GM18867 (cell line): Measurements from ENCODE around the gene SEH1L.
A peak's percentile ranks its signal among the peaks of the same experiment; 100 is the strongest.
"Not testable (repeated sequence)": the region's sequence is repeated elsewhere in the genome, so short reads cannot be mapped to it uniquely, and the experiment has no call there.

Source experiments
- ATAC-seq: cut with Tn5 transposase; IDR thresholded peaks from one replicate; pipeline ENCODE4 v1.9.1; 2021; ENCODE audit warnings: mild to moderate bottlenecking, moderate library complexity; ENCODE audit not compliant: unreplicated experiment

The SEH1L gene, protein sequence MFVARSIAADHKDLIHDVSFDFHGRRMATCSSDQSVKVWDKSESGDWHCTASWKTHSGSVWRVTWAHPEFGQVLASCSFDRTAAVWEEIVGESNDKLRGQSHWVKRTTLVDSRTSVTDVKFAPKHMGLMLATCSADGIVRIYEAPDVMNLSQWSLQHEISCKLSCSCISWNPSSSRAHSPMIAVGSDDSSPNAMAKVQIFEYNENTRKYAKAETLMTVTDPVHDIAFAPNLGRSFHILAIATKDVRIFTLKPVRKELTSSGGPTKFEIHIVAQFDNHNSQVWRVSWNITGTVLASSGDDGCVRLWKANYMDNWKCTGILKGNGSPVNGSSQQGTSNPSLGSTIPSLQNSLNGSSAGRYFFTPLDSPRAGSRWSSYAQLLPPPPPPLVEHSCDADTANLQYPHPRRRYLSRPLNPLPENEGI

DNA sequence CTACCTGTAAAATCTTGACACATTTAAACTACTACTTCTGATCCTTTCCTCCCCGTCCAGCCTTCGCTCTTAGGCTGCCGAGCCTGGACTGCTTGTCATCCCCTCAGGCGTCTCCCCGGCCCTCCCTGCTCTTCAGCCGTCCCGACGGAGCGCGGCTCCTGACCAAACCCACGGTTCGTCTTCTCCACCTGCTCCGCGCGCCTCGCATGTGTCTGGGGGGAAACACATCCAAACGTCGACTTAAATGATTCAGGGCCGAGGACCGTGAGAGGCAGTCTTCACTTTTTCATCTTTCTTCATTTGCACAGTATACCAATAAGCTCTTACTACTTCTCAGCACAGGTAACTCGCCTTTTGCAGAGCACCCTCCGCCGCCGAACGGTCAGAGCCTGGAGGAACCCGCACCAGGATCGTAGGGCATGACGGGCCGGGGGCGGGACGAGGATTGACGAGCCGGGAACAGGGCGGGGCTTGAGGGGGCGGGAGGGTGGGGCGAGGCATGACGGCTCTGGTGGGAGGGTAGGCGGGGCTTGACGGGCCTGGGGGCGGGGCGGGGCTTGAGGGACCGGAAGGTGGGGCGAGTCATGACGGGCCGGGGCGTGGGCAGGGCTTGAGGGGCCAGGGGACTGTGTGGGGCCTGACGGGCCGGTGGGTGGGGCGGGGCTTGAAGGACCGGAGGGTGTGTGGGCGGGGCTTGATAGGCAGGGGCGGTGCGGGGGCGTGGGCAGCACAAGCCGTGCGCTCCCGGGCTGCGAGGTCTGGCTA, at the start of gene SEH1L:
SEH1L (plus strand) TSS at position 727 of the 765 bp plus-strand sequence. CDS start 111 bp downstream, outside the sequence.
- peak; percentile 74 for ATAC-seq

GRCh38 chr18:12901208-12901607, 46.6 kb upstream of the SEH1L start:
- not testable (repeated sequence) for ATAC-seq

DNA sequence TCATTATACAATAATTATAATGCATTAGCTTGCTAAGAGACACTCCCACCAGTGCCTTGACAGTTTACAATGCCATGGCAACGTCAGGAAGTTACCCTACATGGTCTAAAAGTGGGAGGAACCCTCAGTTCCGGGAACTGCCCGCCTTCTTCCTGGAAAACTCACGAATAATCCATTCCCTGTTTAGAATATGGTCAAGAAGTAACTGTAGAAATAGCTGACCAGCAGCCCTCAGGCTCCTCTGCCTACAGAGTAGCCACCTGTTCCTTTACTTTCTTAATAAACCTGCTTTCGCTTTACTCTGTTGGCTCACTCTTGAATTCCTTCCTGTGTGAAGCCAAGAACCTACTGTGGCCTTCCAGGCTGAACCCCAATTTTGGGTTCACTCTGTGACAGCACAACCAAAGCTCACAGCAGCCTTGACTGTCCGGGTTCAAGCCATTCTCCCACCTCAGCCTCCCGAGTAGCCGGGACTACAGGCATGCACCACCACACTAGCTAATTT, 43.7 kb upstream of the SEH1L start:
- ATAC-seq, result no peak

DNA sequence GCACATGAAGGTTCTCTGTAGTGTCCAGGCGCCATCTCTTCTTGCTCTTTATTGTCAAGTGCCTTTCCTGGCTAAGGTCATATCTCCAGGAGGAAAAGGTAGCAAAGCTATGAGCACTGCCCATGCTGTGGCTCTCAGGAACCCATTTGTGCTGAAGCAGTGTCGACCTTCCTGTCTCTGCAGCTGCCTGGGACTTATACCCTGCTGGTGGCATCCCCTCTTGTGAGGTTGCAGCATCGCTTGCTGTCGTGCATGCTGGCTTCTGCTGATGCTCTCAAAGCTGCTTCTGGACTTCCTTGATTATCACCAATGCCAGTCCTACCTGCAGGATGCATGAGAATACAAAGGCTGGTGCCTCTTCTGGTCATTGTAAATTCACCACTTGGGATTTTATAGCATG, 41.7 kb upstream of the SEH1L start:
- ATAC-seq, result no peak

GRCh38 chr18:12906773-12907172, 41.0 kb upstream of the SEH1L start:
- ATAC-seq, result no peak

- ATAC-seq, result no peak
Observed at GRCh38 chr18:12907258-12907925, 40.4 kb upstream of the SEH1L start.

GRCh38 chr18:12908706-12909105, 39.1 kb upstream of the SEH1L start:
- ATAC-seq, result no peak

GRCh38 chr18:12911025-12911928, 36.5 kb upstream of the SEH1L start:
- ATAC-seq, result no peak

GRCh38 chr18:12911929-12912703, 35.7 kb upstream of the SEH1L start:
- ATAC-seq, result no peak

- ATAC-seq, result peak; percentile 88
Observed at GRCh38 chr18:12921178-12921577, 26.6 kb upstream of the SEH1L start.

GRCh38 chr18:12922266-12922665, 25.5 kb upstream of the SEH1L start:
- no peak for ATAC-seq

DNA sequence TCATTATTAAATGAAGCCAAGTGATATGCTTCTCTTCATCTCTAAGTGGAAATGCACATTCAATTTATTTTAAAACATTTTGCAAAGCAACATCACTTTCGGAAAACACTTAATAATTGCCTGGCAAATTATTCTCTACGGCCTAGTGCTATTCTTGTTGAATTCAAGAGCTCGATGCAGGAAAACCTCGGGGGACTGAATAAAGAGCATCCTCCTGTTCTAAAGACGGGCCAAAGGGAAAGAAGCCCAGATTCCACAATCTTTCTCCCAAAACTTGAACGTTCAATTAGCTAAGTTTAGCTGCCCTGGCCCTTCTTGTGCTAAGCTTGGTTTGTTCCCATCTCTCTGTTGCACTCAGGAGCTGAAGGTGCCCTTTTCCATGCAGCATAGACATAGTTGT, 23.2 kb upstream of the SEH1L start:
- no peak for ATAC-seq

DNA sequence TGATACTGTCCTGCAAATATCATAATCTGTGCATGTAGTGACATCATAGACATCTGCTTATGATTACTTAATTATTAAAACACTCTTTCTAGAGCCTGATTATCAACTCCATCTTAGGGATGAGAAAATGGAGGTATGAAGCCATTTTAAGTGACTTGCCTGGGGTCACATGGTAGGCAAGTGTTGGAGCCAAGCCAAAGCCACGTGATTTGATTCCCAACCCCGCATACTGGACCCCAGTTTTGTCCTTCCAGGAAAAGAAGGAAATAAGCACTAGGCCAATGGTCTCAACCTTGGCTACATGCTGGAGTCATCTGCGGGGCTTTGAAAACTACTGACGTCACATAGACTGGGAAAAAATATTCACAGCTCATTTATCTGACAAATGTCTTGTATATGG, 19.6 kb upstream of the SEH1L start:
- ATAC-seq, result no peak

DNA sequence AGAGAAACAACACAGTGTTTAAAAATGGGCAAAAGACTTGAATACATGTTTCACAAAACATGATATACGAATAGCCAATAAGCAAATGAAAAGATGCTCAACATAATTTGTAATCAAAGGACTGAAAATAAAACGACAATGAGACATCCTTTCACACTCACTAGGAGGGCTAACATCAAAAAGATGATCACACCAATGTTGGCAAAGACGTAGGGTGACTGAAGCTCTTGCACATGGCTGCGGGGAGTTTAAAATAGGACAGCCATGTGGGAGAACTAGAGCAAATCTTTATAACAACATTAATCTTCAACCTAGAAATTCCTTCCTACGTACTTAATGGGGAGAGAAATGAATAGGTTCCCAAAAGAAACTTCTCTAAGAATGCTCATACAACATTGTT, 19.2 kb upstream of the SEH1L start:
- no peak for ATAC-seq

DNA sequence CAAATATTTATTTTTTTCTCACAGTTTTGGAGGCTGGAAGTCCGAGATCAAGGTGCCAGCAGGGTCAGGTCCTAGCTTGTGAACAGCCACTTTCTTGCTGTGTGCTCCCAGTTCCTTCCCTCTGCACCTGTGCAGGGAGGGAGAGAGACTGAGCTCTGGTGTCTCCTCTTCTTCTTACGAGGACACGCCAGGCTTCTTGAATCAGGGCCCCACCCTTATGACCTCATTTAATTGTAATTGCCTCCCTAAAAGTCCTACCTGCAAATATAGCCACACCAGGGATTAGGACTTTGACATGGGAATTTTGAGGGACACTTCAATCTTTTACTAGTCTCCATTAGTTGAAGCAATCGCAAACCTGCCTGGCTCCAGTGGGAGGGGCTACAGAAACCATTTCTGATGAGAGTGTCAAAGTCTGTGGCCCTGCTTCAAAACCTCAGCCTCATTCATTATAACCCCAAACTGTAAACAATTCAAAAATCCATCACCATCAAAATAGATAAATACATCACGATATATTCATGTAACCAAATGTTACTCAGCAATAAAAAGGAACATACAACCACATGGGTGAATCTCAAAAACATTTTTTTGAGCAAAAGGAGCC, 18.2 kb upstream of the SEH1L start:
- no peak for ATAC-seq

DNA sequence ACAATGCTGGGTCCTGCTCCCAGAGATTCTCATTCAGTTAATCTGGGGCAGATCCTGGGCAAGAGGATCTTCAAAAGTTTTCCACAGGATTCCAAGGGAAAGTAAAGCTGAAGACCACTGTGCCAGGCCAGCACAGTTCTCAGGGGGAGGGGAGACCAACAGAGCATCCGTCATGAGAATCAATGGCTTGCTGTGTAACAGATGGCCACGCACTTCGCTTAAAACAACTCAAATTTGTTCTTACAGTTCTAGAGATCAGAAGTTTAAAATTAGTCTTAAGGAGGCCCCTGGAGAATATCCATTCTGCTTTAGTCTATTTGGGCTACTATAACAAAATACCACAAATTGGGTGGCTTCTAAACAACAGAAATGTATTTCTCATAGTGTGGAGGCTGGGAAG, 17.4 kb upstream of the SEH1L start:
- ATAC-seq, result no peak

- ATAC-seq, result no peak
Observed at GRCh38 chr18:12930908-12931307, 16.9 kb upstream of the SEH1L start.

GRCh38 chr18:12933327-12933726, 14.5 kb upstream of the SEH1L start:
- no peak for ATAC-seq

- ATAC-seq, result no peak
Observed at GRCh38 chr18:12934454-12935071, 13.2 kb upstream of the SEH1L start.
